HL-60 (cell line): ENCODE results near the gene TPX2.

Experiments
- DNase-seq, 2 experiments: peaks; one replicate each; pipeline ENCODE4 v3.0.0-alpha.2; 2010 to 2020; ENCODE audit warnings: low read depth in 1 of 2, low spot score in 1 of 2
- H3K27ac ChIP-seq: fragments of 250-450 bp; sonication (Bioruptor Pico); replicated peaks from 2 replicates; pipeline ENCODE4 v1.5.1; 2020; ENCODE audit warnings: mild to moderate bottlenecking, moderate library complexity
- H3K27me3 ChIP-seq: fragments of 250-450 bp; sonication (Bioruptor Pico); 2 replicates; pipeline ENCODE4 v1.5.1; 2021; ENCODE audit warnings: mild to moderate bottlenecking, moderate library complexity; ENCODE audit not compliant: insufficient read depth, poor library complexity, severe bottlenecking
- H3K4me3 ChIP-seq: replicated peaks from 2 replicates; pipeline ENCODE4 v1.5.1; 2011; ENCODE audit warnings: mild to moderate bottlenecking, control low read depth, low read length; ENCODE audit not compliant: insufficient read depth
- GABPA ChIP-seq: IDR thresholded peaks from 2 replicates; pipeline ENCODE4 v1.6.1; 2012; ENCODE audit warnings: low read depth
- POLR2AphosphoS5 ChIP-seq: IDR thresholded peaks from 2 replicates; pipeline ENCODE4 v1.6.1; 2012; ENCODE audit warnings: low read depth
- SPI1 ChIP-seq: IDR thresholded peaks from 2 replicates; pipeline ENCODE4 v1.6.1; 2012; ENCODE audit warnings: low read depth, mild to moderate bottlenecking, borderline replicate concordance
- TF ChIP-seq, protein P1 (sequence below): IDR thresholded peaks from one replicate; pipeline ENCODE4 v1.5.1; 2011; ENCODE audit warnings: low read length, control low read depth, inconsistent platforms; ENCODE audit not compliant: insufficient read depth
- TF ChIP-seq, protein P2 (sequence below): IDR thresholded peaks from 2 replicates; pipeline ENCODE4 v1.6.1; 2012; ENCODE audit warnings: low read depth; ENCODE audit not compliant: insufficient replicate concordance

TPX2 gene

DNA sequence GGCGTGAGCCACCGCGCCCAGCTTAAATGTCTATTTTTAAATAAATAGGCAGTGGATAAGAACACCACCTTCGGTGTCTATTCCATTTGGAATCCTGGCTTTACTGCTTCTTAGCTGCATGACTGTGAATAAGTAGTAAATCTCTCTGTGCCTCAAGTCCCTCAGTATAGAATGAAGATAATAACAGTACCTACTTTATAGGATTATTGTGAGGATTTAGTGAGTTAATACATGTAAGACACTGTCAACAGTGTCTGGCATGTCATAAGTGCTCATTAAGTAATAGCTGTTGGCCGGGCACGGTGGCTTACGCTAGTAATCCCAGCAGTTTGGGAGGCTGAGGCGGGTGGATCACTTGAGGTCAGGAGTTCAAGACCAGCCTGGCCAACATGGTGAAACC lies 10.1 kb downstream of the TPX2 start:
- TF ChIP-seq, protein P1, sequence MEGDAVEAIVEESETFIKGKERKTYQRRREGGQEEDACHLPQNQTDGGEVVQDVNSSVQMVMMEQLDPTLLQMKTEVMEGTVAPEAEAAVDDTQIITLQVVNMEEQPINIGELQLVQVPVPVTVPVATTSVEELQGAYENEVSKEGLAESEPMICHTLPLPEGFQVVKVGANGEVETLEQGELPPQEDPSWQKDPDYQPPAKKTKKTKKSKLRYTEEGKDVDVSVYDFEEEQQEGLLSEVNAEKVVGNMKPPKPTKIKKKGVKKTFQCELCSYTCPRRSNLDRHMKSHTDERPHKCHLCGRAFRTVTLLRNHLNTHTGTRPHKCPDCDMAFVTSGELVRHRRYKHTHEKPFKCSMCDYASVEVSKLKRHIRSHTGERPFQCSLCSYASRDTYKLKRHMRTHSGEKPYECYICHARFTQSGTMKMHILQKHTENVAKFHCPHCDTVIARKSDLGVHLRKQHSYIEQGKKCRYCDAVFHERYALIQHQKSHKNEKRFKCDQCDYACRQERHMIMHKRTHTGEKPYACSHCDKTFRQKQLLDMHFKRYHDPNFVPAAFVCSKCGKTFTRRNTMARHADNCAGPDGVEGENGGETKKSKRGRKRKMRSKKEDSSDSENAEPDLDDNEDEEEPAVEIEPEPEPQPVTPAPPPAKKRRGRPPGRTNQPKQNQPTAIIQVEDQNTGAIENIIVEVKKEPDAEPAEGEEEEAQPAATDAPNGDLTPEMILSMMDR, result no peak
- TF ChIP-seq POLR2AphosphoS5, result no peak
- TF ChIP-seq, protein P2, sequence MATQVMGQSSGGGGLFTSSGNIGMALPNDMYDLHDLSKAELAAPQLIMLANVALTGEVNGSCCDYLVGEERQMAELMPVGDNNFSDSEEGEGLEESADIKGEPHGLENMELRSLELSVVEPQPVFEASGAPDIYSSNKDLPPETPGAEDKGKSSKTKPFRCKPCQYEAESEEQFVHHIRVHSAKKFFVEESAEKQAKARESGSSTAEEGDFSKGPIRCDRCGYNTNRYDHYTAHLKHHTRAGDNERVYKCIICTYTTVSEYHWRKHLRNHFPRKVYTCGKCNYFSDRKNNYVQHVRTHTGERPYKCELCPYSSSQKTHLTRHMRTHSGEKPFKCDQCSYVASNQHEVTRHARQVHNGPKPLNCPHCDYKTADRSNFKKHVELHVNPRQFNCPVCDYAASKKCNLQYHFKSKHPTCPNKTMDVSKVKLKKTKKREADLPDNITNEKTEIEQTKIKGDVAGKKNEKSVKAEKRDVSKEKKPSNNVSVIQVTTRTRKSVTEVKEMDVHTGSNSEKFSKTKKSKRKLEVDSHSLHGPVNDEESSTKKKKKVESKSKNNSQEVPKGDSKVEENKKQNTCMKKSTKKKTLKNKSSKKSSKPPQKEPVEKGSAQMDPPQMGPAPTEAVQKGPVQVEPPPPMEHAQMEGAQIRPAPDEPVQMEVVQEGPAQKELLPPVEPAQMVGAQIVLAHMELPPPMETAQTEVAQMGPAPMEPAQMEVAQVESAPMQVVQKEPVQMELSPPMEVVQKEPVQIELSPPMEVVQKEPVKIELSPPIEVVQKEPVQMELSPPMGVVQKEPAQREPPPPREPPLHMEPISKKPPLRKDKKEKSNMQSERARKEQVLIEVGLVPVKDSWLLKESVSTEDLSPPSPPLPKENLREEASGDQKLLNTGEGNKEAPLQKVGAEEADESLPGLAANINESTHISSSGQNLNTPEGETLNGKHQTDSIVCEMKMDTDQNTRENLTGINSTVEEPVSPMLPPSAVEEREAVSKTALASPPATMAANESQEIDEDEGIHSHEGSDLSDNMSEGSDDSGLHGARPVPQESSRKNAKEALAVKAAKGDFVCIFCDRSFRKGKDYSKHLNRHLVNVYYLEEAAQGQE, result no peak
- TF ChIP-seq GABPA, result no peak
- no peak for TF ChIP-seq SPI1
- no peak overlapping the region for H3K27ac ChIP-seq
- no peak for DNase-seq
- H3K27me3 ChIP-seq, result no peaks in the 10 kb centered on the region
- no peak overlapping the region for H3K4me3 ChIP-seq

DNA sequence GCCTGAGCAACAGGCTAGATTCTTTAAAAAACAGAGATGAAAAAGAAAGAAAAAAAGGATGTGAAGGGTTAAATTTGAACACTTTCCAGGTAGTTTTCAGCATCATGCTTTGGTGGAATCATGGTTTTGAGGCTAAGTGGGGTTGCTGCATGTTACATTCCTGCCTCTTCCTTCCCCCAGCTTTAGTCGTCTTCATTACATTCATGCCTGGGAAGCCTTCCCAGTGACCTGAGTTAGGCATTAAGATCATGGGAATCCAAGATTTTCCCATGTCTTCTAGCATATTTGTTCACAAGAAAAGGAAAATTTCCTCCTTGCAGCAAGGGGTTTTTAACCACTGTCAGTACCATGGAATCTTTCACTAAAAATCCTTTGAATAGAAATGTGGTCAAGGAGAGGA lies 12.0 kb downstream of the TPX2 start:
- H3K27me3 ChIP-seq, result no peaks in the 10 kb centered on the region
- TF ChIP-seq SPI1 (no peak), POLR2AphosphoS5 (no peak), GABPA (no peak)
- TF ChIP-seq, protein P1, result no peak
- TF ChIP-seq, protein P2, result no peak
- DNase-seq, result no peak
- no peak overlapping the region for H3K4me3 ChIP-seq
- H3K27ac ChIP-seq, result no peak overlapping the region

DNA sequence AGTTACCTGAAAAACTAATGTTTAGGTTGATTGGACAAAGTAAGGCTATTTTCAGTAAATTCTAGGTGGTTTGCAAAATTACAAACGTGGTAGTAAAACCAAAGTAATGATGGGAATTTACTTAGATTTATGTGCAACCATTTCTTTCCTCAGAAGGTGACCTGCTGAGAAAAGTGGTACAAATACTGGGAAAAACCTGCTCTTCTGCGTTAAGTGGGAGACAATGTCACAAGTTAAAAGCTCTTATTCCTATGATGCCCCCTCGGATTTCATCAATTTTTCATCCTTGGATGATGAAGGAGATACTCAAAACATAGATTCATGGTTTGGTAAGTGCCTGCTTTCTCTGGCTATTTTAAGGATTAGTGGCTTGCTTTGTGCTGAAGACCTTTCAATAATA lies 18.2 kb downstream of the TPX2 start:
- DNase-seq, result no peak
- H3K4me3 ChIP-seq, result no peak overlapping the region
- no peak overlapping the region for H3K27ac ChIP-seq
- TF ChIP-seq, protein P2, result no peak
- no peak for TF ChIP-seq GABPA
- no peak for TF ChIP-seq POLR2AphosphoS5
- TF ChIP-seq, protein P1, result no peak
- no peak for TF ChIP-seq SPI1
- H3K27me3 ChIP-seq, result no peaks in the 10 kb centered on the region
